Esophagus muscularis mucosa (tissue), 4 donors: ENCODE data around the gene PTPN5. TPM values are rescaled to one million over a fixed set of nuclear protein-coding genes. Genes with fewer than 3 reads are reported as not detected.

Source experiments
- DNase-seq: peaks from one replicate; pipeline ENCODE4 v3.0.0-alpha.2; 2017; ENCODE audit errors: extremely low spot score
- H3K27ac ChIP-seq, 4 donors: fragments of 200-600 bp; sonication (generic); replicated peaks in 1 of 4; 1 replicate in 3 of 4; 2 replicates in 1 of 4; pipeline ENCODE4 v1.5.1; 2016 to 2019; ENCODE audit warnings: mild to moderate bottlenecking in 1 of 4
- H3K27me3 ChIP-seq, 4 donors: fragments of 200-600 bp; sonication (generic); one replicate each; pipeline versions ENCODE4 v1.5.1 to v1.6.0; 2016 to 2019
- H3K36me3 ChIP-seq, 4 donors: fragments of 200-600 bp; sonication (generic); one replicate each; pipeline ENCODE4 v1.5.1; 2016 to 2019
- H3K4me1 ChIP-seq, 4 donors: fragments of 200-600 bp; sonication (generic); one replicate each; pipeline ENCODE4 v1.5.1; 2016 to 2019
- H3K4me3 ChIP-seq, 4 donors: fragments of 200-600 bp; sonication (generic); 1 replicate in 2 of 4; 2 replicates in 2 of 4; pipeline ENCODE4 v1.5.1; 2016 to 2019; ENCODE audit warnings: mild to moderate bottlenecking in 4 of 4, moderate library complexity in 1 of 4
- H3K9me3 ChIP-seq, 4 donors: fragments of 200-600 bp; sonication (generic); 1 replicate in 3 of 4; 2 replicates in 1 of 4; pipeline ENCODE4 v1.5.1; 2016 to 2019
- EP300 ChIP-seq: sonication (generic); formaldehyde crosslinking; IDR thresholded peaks from one replicate; pipeline ENCODE4 v1.6.1; 2017; ENCODE audit warnings: antibody characterized with exemption
- POLR2A ChIP-seq: fragments of 450-650 bp; IDR thresholded peaks from one replicate; pipeline ENCODE4 v1.6.1; 2017; ENCODE audit warnings: antibody characterized with exemption, moderate library complexity, mild to moderate bottlenecking, low read depth
- POLR2AphosphoS5 ChIP-seq, 2 donors: sonication (generic); formaldehyde crosslinking; IDR thresholded peaks; one replicate each; pipeline ENCODE4 v1.6.1; 2017; ENCODE audit warnings: antibody characterized with exemption in 2 of 2
- WGBS: methylation state at CpG from one replicate; pipeline ENCODE4 v1.1.5; 2018; 5-methylcytosine and 5-hydroxymethylcytosine counted together
- intact Hi-C: fragments of 100-400 bp; cut with DNase I; formaldehyde crosslinking; loops from one replicate; pipeline ENCODE4 v1.15.1; 2023
- total RNA-seq, 4 donors: library from RNA; depleted of rRNA; stranded (reverse); fragments of >200 nt; gene quantifications; one replicate each; pipeline versions ENCODE4 v1.1.0 to v1.2.1, GENCODE V29; 2016
- TF ChIP-seq, protein P1 (sequence below), 3 experiments: fragments of 200-600 bp in 2 of 3; fragments of 450-650 bp in 1 of 3; sonication (generic) in 2 of 3; IDR thresholded peaks; one replicate each; pipeline ENCODE4 v1.5.1; 2017 to 2019; ENCODE audit warnings: antibody characterized with exemption in 3 of 3, mild to moderate bottlenecking in 2 of 3, moderate library complexity in 1 of 3

The PTPN5 gene
- total RNA-seq, 4 donors from 2014 or later = 1.2 to 4.1 (median 3.0) TPM

DNA sequence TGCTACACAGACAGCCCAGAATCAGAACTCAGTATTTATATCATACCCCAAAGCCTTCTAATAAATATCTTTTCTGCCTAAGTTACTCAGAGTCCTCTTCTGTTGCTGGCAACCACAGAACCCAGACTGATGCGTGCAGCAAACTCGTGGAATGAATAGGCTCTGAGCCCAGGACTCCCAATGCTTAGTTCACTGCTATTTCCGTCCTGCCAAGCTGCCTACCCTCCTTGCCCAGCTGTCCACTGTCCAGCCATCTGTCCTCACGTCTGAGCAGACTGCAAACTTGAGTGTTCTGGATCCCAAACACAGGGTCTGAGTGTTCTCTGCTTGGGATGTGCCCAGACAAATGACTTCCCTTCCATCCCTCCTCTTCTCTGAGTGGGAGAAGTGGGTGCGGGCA is 19.4 kb downstream of the PTPN5 start:
- intact Hi-C loops = no loop called here
- TF ChIP-seq EP300 (no peak), POLR2AphosphoS5 (IDR thresholded peaks at IDR 0.05) (no peak), POLR2A (no peak)
- TF ChIP-seq, protein P1, sequence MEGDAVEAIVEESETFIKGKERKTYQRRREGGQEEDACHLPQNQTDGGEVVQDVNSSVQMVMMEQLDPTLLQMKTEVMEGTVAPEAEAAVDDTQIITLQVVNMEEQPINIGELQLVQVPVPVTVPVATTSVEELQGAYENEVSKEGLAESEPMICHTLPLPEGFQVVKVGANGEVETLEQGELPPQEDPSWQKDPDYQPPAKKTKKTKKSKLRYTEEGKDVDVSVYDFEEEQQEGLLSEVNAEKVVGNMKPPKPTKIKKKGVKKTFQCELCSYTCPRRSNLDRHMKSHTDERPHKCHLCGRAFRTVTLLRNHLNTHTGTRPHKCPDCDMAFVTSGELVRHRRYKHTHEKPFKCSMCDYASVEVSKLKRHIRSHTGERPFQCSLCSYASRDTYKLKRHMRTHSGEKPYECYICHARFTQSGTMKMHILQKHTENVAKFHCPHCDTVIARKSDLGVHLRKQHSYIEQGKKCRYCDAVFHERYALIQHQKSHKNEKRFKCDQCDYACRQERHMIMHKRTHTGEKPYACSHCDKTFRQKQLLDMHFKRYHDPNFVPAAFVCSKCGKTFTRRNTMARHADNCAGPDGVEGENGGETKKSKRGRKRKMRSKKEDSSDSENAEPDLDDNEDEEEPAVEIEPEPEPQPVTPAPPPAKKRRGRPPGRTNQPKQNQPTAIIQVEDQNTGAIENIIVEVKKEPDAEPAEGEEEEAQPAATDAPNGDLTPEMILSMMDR (IDR thresholded peaks at IDR 0.05) = no peak
- Histone ChIP-seq H3K27me3 (peaks cover 0 to 31% (median 0%) of the 10 kb centered on the region in 4 donors), H3K4me1 (no peaks in the 10 kb centered on the region), H3K4me3 (no peak overlapping the region), H3K36me3 (no peaks in the 10 kb centered on the region), H3K27ac (no peak overlapping the region), H3K9me3 (no peaks in the 10 kb centered on the region)
- DNase-seq = no peak
- WGBS = 53% methylated on average over 5 of the region's 5 CpGs

DNA sequence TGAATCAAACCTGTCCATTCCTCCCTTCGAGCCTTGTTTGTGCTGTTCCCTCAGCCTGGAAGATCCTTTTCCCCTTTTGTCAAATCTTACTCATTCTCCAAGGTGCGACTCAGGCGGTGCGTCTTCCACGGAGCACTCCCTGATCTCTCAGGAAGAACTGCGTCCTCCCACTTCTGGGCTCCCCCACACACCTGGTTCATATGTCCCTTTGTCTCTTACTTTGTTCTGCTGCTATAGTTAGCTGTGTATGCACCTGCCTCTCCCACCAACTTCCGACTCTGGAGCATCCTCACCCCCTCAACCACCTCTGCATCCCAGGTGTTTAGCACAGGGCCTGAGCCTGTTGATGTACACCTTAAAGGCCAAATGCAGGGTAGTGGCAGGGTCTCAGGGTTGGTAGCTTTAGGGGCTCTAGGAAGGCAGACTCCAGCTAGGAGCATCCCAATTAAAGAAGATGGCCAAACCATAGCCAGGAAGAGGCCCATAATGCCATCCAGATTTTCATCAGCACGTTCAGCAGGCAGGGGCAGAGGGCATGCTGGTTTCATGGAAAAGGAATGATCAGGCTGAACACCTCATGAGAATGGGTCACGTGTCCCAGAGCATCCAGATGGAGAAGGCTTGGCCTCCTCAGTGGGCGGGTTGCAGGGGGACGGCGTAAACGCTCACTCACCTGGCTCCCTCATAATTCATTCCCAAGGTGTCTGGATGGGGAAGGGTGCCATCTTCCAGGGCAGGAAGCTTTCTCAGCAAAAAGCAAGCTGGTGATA is 20.1 kb downstream of the PTPN5 start:
- intact Hi-C loops = no loop called here
- WGBS = 93% methylated on average over 11 of the region's 13 CpGs
- Histone ChIP-seq H3K27ac (no peak overlapping the region), H3K4me3 (no peak overlapping the region), H3K9me3 (no peaks in the 10 kb centered on the region), H3K4me1 (no peaks in the 10 kb centered on the region), H3K27me3 (peaks cover 0 to 31% (median 0%) of the 10 kb centered on the region in 4 donors), H3K36me3 (no peaks in the 10 kb centered on the region)
- DNase-seq = no peak
- TF ChIP-seq POLR2A = no peak
- no peak for TF ChIP-seq EP300
- no peak for TF ChIP-seq POLR2AphosphoS5 (IDR thresholded peaks at IDR 0.05)
- TF ChIP-seq, protein P1 (IDR thresholded peaks at IDR 0.05) = no peak

DNA sequence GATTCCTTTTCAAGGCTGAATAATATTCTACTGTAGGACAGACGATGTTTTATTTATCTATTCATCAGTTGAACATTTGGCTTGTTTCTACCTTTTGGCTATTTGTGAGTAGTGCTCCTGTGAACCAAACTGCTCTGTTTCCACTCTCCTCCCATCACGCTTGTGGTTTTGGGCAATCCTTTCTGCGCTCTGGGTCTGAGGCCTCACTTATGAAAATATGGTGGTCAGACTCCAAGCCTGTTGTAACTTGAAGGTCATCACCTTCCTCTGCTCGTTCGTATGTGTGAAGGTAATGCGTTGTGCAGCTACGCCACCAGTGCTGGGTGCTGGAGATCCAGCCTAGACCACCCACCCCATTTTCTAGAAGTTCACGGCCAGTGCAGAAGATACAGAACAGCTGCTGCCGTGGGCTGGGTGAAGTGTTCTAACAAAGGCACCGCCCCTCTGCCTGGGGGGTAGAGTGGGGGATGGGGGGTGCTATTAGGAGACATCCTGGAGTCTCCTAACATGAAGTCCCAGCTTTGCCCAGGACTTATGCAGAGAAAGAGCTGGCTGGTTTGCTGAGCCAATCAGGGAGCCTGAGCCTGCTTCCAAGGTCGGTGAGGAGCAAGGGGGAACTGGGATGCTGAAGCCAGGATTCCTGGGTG is 21.0 kb downstream of the PTPN5 start:
- Histone ChIP-seq H3K4me3 (no peak overlapping the region), H3K27ac (no peak overlapping the region), H3K4me1 (no peaks in the 10 kb centered on the region), H3K9me3 (no peaks in the 10 kb centered on the region), H3K36me3 (no peaks in the 10 kb centered on the region), H3K27me3 (peaks cover 0 to 31% (median 0%) of the 10 kb centered on the region in 4 donors)
- TF ChIP-seq, protein P1 (IDR thresholded peaks at IDR 0.05) = no peak
- TF ChIP-seq POLR2A = no peak
- TF ChIP-seq POLR2AphosphoS5 (IDR thresholded peaks at IDR 0.05) = no peak
- no peak for TF ChIP-seq EP300
- no peak for DNase-seq
- WGBS = 50% methylated on average over 10 of the region's 11 CpGs
- intact Hi-C loops = no loop called here

DNA sequence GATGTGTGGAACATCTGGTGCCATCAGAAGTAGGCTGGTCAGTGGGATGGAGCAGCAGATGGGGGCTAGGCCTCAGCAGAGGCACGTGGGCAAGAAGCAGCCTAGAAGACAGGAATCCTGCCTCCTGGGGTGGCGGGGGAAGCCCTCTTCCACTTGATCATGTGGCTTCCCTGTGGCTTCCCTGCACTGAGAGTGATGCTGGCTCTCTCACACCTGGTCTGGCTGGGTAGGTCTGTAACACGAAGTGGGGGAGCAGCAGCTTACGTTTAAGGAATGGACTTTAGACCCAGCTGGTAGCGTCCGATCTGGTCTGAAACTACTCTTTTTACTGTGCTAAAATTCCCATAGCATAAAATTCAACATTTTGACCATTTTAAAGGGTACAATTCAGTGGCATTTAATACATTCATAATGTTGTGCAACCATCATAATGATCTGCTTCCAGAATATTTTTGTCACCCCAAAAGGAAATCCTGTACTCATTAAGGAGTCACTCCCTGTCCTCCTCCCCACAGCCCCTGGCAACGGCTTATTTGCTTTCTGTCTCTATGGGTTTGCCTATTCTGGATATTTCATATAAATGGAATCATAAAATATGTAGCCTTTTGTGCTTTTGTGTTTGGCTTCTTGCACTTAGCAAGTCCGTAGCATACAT is 21.7 kb downstream of the PTPN5 start:
- no peak for DNase-seq
- no peaks in the 10 kb centered on the region for H3K4me1 ChIP-seq
- intact Hi-C loops = no loop called here
- no peaks in the 10 kb centered on the region for H3K36me3 ChIP-seq
- H3K27ac ChIP-seq = no peak overlapping the region
- H3K9me3 ChIP-seq = no peaks in the 10 kb centered on the region
- WGBS = 51% methylated on average over 8 of the region's 8 CpGs
- peaks cover 0 to 31% (median 0%) of the 10 kb centered on the region in 4 donors for H3K27me3 ChIP-seq
- TF ChIP-seq, protein P1 (IDR thresholded peaks at IDR 0.05) = no peak
- no peak for TF ChIP-seq POLR2AphosphoS5 (IDR thresholded peaks at IDR 0.05)
- no peak for TF ChIP-seq EP300
- TF ChIP-seq POLR2A = no peak
- no peak overlapping the region for H3K4me3 ChIP-seq
